ENCODE results near the gene GPD1.

- TF ChIP-seq CTCF (IDR thresholded peaks at IDR 0.05; ENCODE audit: low read length) (no peak), EZH2 (IDR thresholded peaks at IDR 0.05; ENCODE audit: borderline replicate concordance, low read length) (no peak)
Observed at GRCh38 chr12:50147281-50147680, 43.5 kb downstream of the GPD1 start.
